Common myeloid progenitor, CD34-positive (primary cell): ENCODE results near the gene TMEM214.

Experiments
- CTCF ChIA-PET: fragments of 350-600 bp; sonication (Branson Sonifier 250); formaldehyde crosslinking; loops from one replicate; lab custom pipeline; 2021; ENCODE audit warnings: antibody characterized with exemption; lab: Charles Lee
- POLR2A ChIA-PET: fragments of 350-600 bp; sonication (Branson Sonifier 250); formaldehyde crosslinking; loops from one replicate; lab custom pipeline; 2021; ENCODE audit warnings: antibody characterized with exemption; lab: Charles Lee
- DNase-seq, 3 donors: peaks; one replicate each; pipeline versions ENCODE4 v3.0.0 to v3.0.0-alpha.2; 2013
- H3K27ac ChIP-seq, 2 experiments: 1 replicate in 1 of 2; 2 replicates in 1 of 2; pipeline ENCODE4 v1.7.0; 2013; ENCODE audit warnings: inconsistent platforms in 2 of 2, low read length in 2 of 2, mild to moderate bottlenecking in 2 of 2, low read depth in 1 of 2, moderate library complexity in 1 of 2; ENCODE audit not compliant: severe bottlenecking in 2 of 2, insufficient read depth in 1 of 2, poor library complexity in 1 of 2
- H3K27me3 ChIP-seq, 5 experiments: replicated peaks in 2 of 5; 1 replicate in 3 of 5; 2 replicates in 2 of 5; pipeline versions ENCODE4 v1.6.1 to v1.7.0; 2013; ENCODE audit warnings: low read length in 4 of 5, mild to moderate bottlenecking in 2 of 5, moderate library complexity in 2 of 5, inconsistent platforms in 1 of 5; ENCODE audit not compliant: insufficient read depth in 5 of 5, control insufficient read depth in 4 of 5
- H3K36me3 ChIP-seq, 4 experiments: 1 replicate in 2 of 4; 2 replicates in 2 of 4; pipeline versions ENCODE4 v1.6.1 to v1.7.0; 2013; ENCODE audit warnings: low read length in 3 of 4, control low read depth in 1 of 4, mild to moderate bottlenecking in 1 of 4; ENCODE audit not compliant: control insufficient read depth in 4 of 4, insufficient read depth in 4 of 4
- H3K4me1 ChIP-seq, 4 experiments: 1 replicate in 3 of 4; 2 replicates in 1 of 4; pipeline versions ENCODE4 v1.6.1 to v1.7.1; 2013; ENCODE audit warnings: low read length in 3 of 4, mild to moderate bottlenecking in 3 of 4, control low read depth in 1 of 4, inconsistent platforms in 1 of 4, moderate library complexity in 1 of 4; ENCODE audit not compliant: control insufficient read depth in 4 of 4, insufficient read depth in 4 of 4; ENCODE audit errors: control extremely low read depth in 1 of 4
- H3K4me3 ChIP-seq, 7 experiments: 1 replicate in 4 of 7; 2 replicates in 3 of 7; pipeline versions ENCODE4 v1.5.1 to v1.7.0; 2013; ENCODE audit warnings: mild to moderate bottlenecking in 7 of 7, low read length in 6 of 7, moderate library complexity in 6 of 7, inconsistent platforms in 2 of 7, low read depth in 2 of 7, control low read depth in 1 of 7; ENCODE audit not compliant: insufficient read depth in 4 of 7, control insufficient read depth in 1 of 7; ENCODE audit errors: extremely low read depth in 1 of 7
- H3K9me3 ChIP-seq, 5 experiments: 1 replicate in 4 of 5; 2 replicates in 1 of 5; pipeline versions ENCODE4 v1.6.1 to v1.7.1; 2013; ENCODE audit warnings: low read length in 4 of 5, mild to moderate bottlenecking in 2 of 5, inconsistent platforms in 1 of 5, low read depth in 1 of 5, moderate library complexity in 1 of 5; ENCODE audit not compliant: control insufficient read depth in 4 of 5, insufficient read depth in 2 of 5; ENCODE audit errors: control extremely low read depth in 1 of 5
- WGBS: methylation state at CpG from one replicate; pipeline ENCODE4 v1.1.5; 2013; ENCODE audit not compliant: insufficient coverage; 5-methylcytosine and 5-hydroxymethylcytosine counted together

Gene TMEM214

DNA sequence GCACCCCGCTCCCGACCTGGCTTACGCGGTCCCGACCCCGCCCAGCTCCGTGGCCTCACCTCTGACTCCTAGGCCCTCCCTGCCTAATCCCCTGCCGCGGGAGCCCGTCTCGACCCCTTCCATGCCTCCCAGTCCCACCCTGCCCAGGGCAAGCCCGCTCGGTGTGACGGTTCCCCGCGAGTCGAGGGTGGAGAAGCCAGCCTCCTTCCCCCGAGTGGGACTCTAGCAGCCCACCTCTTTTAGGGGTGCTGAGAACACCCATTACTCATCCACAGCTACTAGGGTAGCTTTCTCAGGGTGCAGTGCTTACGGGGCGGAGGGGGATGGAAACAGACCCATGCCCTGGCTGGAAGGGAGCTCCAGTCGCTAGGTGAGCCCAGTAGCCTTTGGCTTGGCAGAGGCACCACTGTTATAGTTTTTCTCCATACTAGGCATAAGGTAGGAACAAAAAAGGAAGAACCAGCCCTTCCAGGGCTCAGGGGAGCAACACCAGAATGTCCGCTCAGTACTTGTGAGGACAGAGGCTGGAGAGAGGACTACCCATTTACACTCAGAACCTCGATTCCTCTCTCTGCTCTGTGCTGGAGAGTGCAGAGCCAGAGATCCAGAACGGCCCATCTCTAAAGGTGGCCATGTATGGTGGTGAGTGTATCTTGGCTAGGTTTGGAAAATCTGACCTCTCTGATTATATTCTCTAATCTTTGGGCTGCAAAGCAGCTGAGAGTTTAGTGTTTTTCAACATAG lies 19.3 kb downstream of the TMEM214 start:
- CTCF ChIA-PET = interaction anchor here (1.3 to 19.5 kb wide), 6 partner anchors 7 to 90 kb away, joined by 5 to 381 read pairs (median 8); partner anchors contain the start of genes EMILIN1, KHK, OST4 and TMEM214

DNA sequence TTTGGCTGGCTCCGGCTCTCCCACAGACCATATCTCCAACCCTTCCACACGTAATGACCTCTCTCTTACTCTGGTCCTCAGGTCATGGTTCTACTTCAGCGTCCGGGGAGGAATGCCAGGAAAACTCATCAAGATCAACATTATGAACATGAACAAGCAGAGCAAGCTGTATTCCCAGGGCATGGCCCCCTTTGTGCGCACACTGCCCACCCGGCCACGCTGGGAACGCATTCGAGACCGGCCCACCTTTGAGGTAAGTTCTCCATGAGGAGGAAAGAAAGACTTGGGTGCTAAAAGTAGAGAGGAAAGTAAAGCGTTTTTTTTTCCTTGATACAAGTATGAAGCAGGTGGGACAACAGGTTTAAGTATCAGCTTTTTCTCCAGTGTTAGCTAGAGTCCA lies 20.6 kb downstream of the TMEM214 start:
- Histone ChIP-seq H3K27ac (no peak overlapping the region), H3K36me3 (peaks cover 1 to 49% (median 40%) of the 10 kb centered on the region in 4 experiments), H3K27me3 (no peaks in the 10 kb centered on the region), H3K9me3 (no peaks in the 10 kb centered on the region), H3K4me3 (no peak overlapping the region), H3K4me1 (peaks cover 2 to 24% (median 21%) of the 10 kb centered on the region in 4 experiments)
- ChIA-PET CTCF (interaction anchor here (0.6 to 19.5 kb wide), 2 partner anchors 23 to 82 kb away, joined by 3 to 381 read pairs; partner anchors contain the start of genes EMILIN1, KHK and OST4), POLR2A (interaction anchor here (1.3 kb wide), 1 partner anchor 18 kb away, joined by 5 read pairs; the partner anchor contains the start of gene OST4)
- DNase-seq = no peak
- WGBS = 93% methylated on average over 11 of the region's 11 CpGs

More for the DNA sequence above, 19.3 kb downstream of the TMEM214 start:
- peaks cover 2 to 24% (median 21%) of the 10 kb centered on the region in 4 experiments for H3K4me1 ChIP-seq
- POLR2A ChIA-PET = interaction anchor here (1.0 to 2.4 kb wide), 3 partner anchors 19 to 29 kb away, joined by 4 to 16 read pairs (median 5); partner anchors contain the start of gene OST4
- peak in 1 of 3 donors; percentile 21 for DNase-seq
- H3K27me3 ChIP-seq = no peaks in the 10 kb centered on the region
- H3K9me3 ChIP-seq = no peaks in the 10 kb centered on the region
- peaks cover 0 to 38% (median 34%) of the 10 kb centered on the region in 4 experiments for H3K36me3 ChIP-seq
- 7% methylated on average over 20 of the region's 24 CpGs for WGBS
- peak overlapping the region; percentile 78 to 98 (median 93) for H3K4me3 ChIP-seq
- H3K27ac ChIP-seq = peak overlapping the region; percentile 37 to 86

DNA sequence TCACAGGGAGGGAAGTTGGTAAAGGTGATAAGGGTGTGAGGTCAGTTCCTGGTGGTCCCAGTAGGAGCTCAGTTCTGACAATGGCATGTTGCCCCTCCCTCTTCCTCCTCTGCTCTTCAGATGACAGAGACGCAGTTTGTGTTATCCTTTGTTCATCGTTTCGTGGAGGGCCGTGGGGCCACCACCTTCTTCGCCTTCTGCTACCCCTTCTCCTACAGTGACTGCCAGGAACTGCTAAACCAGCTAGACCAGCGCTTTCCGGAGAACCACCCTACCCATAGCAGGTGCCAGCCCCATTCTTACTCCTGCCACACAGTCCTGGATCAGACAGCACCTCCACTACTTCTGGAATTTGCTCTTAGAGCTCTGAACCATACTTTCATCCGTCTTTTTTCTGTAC lies 21.0 kb downstream of the TMEM214 start:
- POLR2A ChIA-PET = no interaction called here
- CTCF ChIA-PET = interaction anchor here (0.6 to 19.5 kb wide), 3 partner anchors 22 to 83 kb away, joined by 3 to 381 read pairs (median 3); partner anchors contain the start of genes EMILIN1, KHK and OST4
- no peak for DNase-seq

DNA sequence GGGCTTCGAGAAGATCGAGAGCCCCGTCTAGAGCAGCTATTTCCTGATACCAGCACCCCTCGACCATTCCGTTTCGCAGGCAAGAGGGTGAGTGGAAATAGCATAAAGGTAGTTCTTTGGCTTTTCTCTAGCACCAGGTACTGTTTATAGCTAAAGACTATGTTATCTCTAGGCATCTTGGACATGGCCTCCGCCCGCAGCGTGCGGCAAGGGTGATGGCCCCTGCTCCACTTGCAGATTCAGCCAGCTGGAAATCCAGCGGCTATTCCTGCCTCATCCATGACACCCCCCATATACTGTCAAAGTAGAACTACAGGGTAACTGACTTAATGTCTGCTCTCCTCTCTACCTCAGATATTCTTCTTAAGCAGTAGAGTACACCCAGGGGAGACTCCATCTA lies 22.0 kb downstream of the TMEM214 start:
- Histone ChIP-seq H3K4me3 (no peak overlapping the region), H3K4me1 (peaks cover 2 to 18% (median 14%) of the 10 kb centered on the region in 4 experiments), H3K27me3 (no peaks in the 10 kb centered on the region), H3K9me3 (no peaks in the 10 kb centered on the region), H3K27ac (no peak overlapping the region), H3K36me3 (peaks cover 2 to 61% (median 49%) of the 10 kb centered on the region in 4 experiments)
- POLR2A ChIA-PET = no interaction called here
- CTCF ChIA-PET = interaction anchor here (1.1 to 19.5 kb wide), 3 partner anchors 15 to 78 kb away, joined by 3 to 381 read pairs (median 3); partner anchors contain the start of genes EMILIN1, KHK and OST4
- no peak for DNase-seq
- WGBS = 98% methylated on average over 8 of the region's 11 CpGs

More for the DNA sequence above, 21.0 kb downstream of the TMEM214 start:
- Histone ChIP-seq H3K27me3 (no peaks in the 10 kb centered on the region), H3K4me1 (peaks cover 2 to 24% (median 21%) of the 10 kb centered on the region in 4 experiments), H3K27ac (no peak overlapping the region), H3K4me3 (no peak overlapping the region), H3K36me3 (peaks cover 2 to 52% (median 43%) of the 10 kb centered on the region in 4 experiments), H3K9me3 (no peaks in the 10 kb centered on the region)
- WGBS = 98% methylated on average over 8 of the region's 8 CpGs

DNA sequence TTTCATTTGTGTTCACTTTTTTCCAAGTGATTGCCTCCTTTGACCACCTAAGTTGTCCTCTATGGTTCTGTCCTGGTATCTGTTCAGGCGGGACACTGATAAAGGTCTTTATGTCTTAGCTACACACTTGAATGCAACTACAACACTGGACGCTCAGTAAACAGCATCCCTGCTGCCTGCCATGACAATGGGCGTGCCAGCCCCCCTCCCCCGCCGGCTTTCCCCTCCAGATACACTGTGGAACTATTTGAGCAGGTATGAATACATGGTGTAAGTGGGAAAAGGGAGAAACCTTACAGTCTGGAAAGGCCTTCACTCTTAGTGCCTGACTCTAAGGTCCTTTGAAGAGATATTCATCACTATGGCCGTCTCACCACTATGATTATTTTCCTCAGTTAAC lies 24.4 kb downstream of the TMEM214 start:
- no peaks in the 10 kb centered on the region for H3K27me3 ChIP-seq
- no peak for DNase-seq
- no peaks in the 10 kb centered on the region for H3K9me3 ChIP-seq
- POLR2A ChIA-PET = no interaction called here
- H3K27ac ChIP-seq = no peak overlapping the region
- CTCF ChIA-PET = interaction anchor here (19.5 kb wide), 1 partner anchor 19 kb away, joined by 381 read pairs; the partner anchor contains the start of genes EMILIN1, KHK and OST4
- peaks cover 2 to 5% (median 4%) of the 10 kb centered on the region in 4 experiments for H3K4me1 ChIP-seq
- no peak overlapping the region for H3K4me3 ChIP-seq
- 94% methylated on average over 5 of the region's 6 CpGs for WGBS
- peaks cover 2 to 69% (median 54%) of the 10 kb centered on the region in 4 experiments for H3K36me3 ChIP-seq

DNA sequence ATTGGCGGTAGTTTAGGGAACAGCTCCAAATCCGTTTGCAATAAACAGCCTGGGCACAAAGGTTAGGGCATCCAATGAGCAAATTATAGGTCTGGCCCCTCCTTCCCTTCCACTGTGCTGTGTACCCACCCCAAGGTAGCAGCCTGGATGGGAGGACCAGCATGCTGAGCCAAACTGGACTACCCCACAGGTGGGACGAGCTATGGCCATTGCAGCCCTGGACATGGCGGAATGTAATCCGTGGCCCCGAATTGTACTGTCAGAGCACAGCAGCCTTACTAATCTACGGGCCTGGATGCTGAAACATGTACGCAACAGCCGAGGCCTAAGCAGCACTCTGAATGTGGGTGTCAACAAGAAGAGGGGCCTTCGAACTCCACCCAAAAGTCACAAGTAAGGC lies 25.4 kb downstream of the TMEM214 start:
- DNase-seq = no peak
- ChIA-PET CTCF (interaction anchor here (0.9 to 19.5 kb wide), 2 partner anchors 9 to 18 kb away, joined by 4 to 381 read pairs; partner anchors contain the start of genes EMILIN1, KHK and OST4), POLR2A (interaction anchor here (1.3 kb wide), 1 partner anchor 16 kb away, joined by 4 read pairs; no protein-coding TSS in a partner anchor)
- Histone ChIP-seq H3K4me1 (no peaks in the 10 kb centered on the region), H3K9me3 (no peaks in the 10 kb centered on the region), H3K27ac (no peak overlapping the region), H3K36me3 (peaks cover 2 to 71% (median 54%) of the 10 kb centered on the region in 4 experiments), H3K4me3 (no peak overlapping the region), H3K27me3 (no peaks in the 10 kb centered on the region)
- WGBS = 99% methylated on average over 10 of the region's 10 CpGs
